HepG2 (cell line): ENCODE data around the gene ATOSB. TPM values are rescaled to one million over a fixed set of nuclear protein-coding genes. Genes with fewer than 3 reads are reported as not detected.

ENCODE experiments used
- BRCA1 ChIP-seq: sonication (generic); formaldehyde crosslinking; IDR thresholded peaks from 2 replicates; pipeline ENCODE4 v1.4.0; 2020; ENCODE audit warnings: missing genetic modification reagents
- CENPX ChIP-seq: sonication (generic); formaldehyde crosslinking; IDR thresholded peaks from 2 replicates; pipeline ENCODE4 v1.9.0; 2021; ENCODE audit warnings: mild to moderate bottlenecking, missing genetic modification reagents, moderate library complexity
- DRAP1 ChIP-seq: IDR thresholded peaks from 2 replicates; pipeline ENCODE4 v1.6.1; 2016; ENCODE audit warnings: missing genetic modification reagents, missing compliant biosample characterization
- HNRNPK ChIP-seq: fragments of 200-400 bp; formaldehyde crosslinking; IDR thresholded peaks from 2 replicates; pipeline ENCODE4 v1.6.1; 2018; ENCODE audit warnings: low read length, low read depth, moderate library complexity, mild to moderate bottlenecking; ENCODE audit not compliant: poor library complexity, severe bottlenecking
- IKZF5 ChIP-seq: IDR thresholded peaks from 2 replicates; pipeline ENCODE4 v1.6.1; 2018; ENCODE audit warnings: missing genetic modification reagents, mild to moderate bottlenecking, missing compliant biosample characterization
- MXD3 ChIP-seq: IDR thresholded peaks from 2 replicates; pipeline ENCODE4 v1.6.1; 2016; ENCODE audit warnings: mild to moderate bottlenecking, missing biosample characterization, missing genetic modification reagents
- NFE2L2 ChIP-seq: fragments of 150-350 bp; IDR thresholded peaks from 2 replicates; pipeline ENCODE4 v1.6.1; 2014; ENCODE audit warnings: low read length
- NFIB ChIP-seq: sonication (generic); formaldehyde crosslinking; IDR thresholded peaks from 2 replicates; pipeline ENCODE4 v1.9.0; 2021; ENCODE audit warnings: missing genetic modification reagents, mild to moderate bottlenecking, borderline replicate concordance
- NKX3-1 ChIP-seq: sonication (generic); formaldehyde crosslinking; IDR thresholded peaks from 2 replicates; pipeline ENCODE4 v1.5.0; 2020; ENCODE audit warnings: missing genetic modification reagents
- SNAI1 ChIP-seq: sonication (generic); formaldehyde crosslinking; IDR thresholded peaks from 2 replicates; pipeline ENCODE4 v1.5.0; 2020; ENCODE audit warnings: mild to moderate bottlenecking, missing genetic modification reagents, borderline replicate concordance
- SP1 ChIP-seq, 2 experiments: fragments of 450-650 bp in 1 of 2; sonication (generic) in 1 of 2; formaldehyde crosslinking in 1 of 2; IDR thresholded peaks; 2 replicates each; pipeline versions ENCODE4 v1.4.0 to v1.6.1; 2016 to 2020; ENCODE audit warnings: missing genetic modification reagents in 1 of 2
- SRSF9 ChIP-seq: fragments of 200-400 bp; formaldehyde crosslinking; IDR thresholded peaks from 2 replicates; pipeline ENCODE4 v1.6.1; 2018; ENCODE audit warnings: borderline replicate concordance, mild to moderate bottlenecking, low read depth, low read length; ENCODE audit not compliant: insufficient read depth, poor library complexity, severe bottlenecking
- TEAD2 ChIP-seq: sonication (generic); formaldehyde crosslinking; IDR thresholded peaks from 2 replicates; pipeline ENCODE4 v1.9.0; 2021; ENCODE audit warnings: missing genetic modification reagents
- TGIF2 ChIP-seq: IDR thresholded peaks from 2 replicates; pipeline ENCODE4 v1.6.1; 2016; ENCODE audit warnings: control low read depth, missing compliant biosample characterization
- THRA ChIP-seq: sonication (generic); formaldehyde crosslinking; IDR thresholded peaks from 2 replicates; pipeline ENCODE4 v1.4.0; 2020; ENCODE audit warnings: missing genetic modification reagents, borderline replicate concordance
- ZFP36 ChIP-seq: fragments of 150-350 bp; IDR thresholded peaks from 2 replicates; pipeline ENCODE4 v1.6.1; 2018; ENCODE audit warnings: borderline replicate concordance, low read length, low read depth; ENCODE audit not compliant: partially characterized antibody
- ZFX ChIP-seq: sonication (generic); formaldehyde crosslinking; IDR thresholded peaks from 2 replicates; pipeline ENCODE4 v1.4.0; 2020; ENCODE audit warnings: mild to moderate bottlenecking, low read depth, missing genetic modification reagents, moderate library complexity
- ZNF12 ChIP-seq: sonication (generic); formaldehyde crosslinking; IDR thresholded peaks from 2 replicates; pipeline ENCODE4 v1.5.0; 2020; ENCODE audit warnings: missing genetic modification reagents
- ZNF24 ChIP-seq: fragments of 450-650 bp; IDR thresholded peaks from 2 replicates; pipeline ENCODE4 v1.6.1; 2017; ENCODE audit warnings: antibody characterized with exemption, mild to moderate bottlenecking
- ZNF331 ChIP-seq: sonication (generic); formaldehyde crosslinking; IDR thresholded peaks from 2 replicates; pipeline ENCODE4 v1.4.0; 2020; ENCODE audit warnings: missing genetic modification reagents
- ZNF558 ChIP-seq: sonication (generic); formaldehyde crosslinking; IDR thresholded peaks from 2 replicates; pipeline ENCODE4 v1.9.0; 2022; ENCODE audit warnings: mild to moderate bottlenecking, missing genetic modification reagents, borderline replicate concordance
- ZNF570 ChIP-seq: sonication (generic); formaldehyde crosslinking; IDR thresholded peaks from 2 replicates; pipeline ENCODE4 v1.4.0; 2020; ENCODE audit warnings: mild to moderate bottlenecking, missing genetic modification reagents, borderline replicate concordance
- ZNF629 ChIP-seq: sonication (generic); formaldehyde crosslinking; conservative IDR thresholded peaks from 2 replicates; pipeline ENCODE4 v1.5.0; 2020; ENCODE audit warnings: missing genetic modification reagents
- ZNF7 ChIP-seq: IDR thresholded peaks from 2 replicates; pipeline ENCODE4 v1.6.1; 2016; ENCODE audit warnings: missing biosample characterization, missing genetic modification reagents
- ZNF724P ChIP-seq: sonication (generic); formaldehyde crosslinking; IDR thresholded peaks from 2 replicates; pipeline ENCODE4 v1.8.0; 2022; ENCODE audit warnings: missing genetic modification reagents, borderline replicate concordance
- ZNF839 ChIP-seq: sonication (generic); formaldehyde crosslinking; IDR thresholded peaks from 2 replicates; pipeline ENCODE4 v1.4.0; 2020; ENCODE audit warnings: missing genetic modification reagents, mild to moderate bottlenecking, borderline replicate concordance
- ZSCAN5A ChIP-seq: sonication (generic); formaldehyde crosslinking; IDR thresholded peaks from 2 replicates; pipeline ENCODE4 v1.8.0; 2022; ENCODE audit warnings: mild to moderate bottlenecking, missing genetic modification reagents, borderline replicate concordance
- polyA plus RNA-seq, 8 experiments: library from polyadenylated mRNA; depleted of rRNA in 3 of 8; stranded (reverse) in 7 of 8; unstranded in 1 of 8; fragments of >200 nt; fragmentation: Illumina TruSeq in 4 of 8; extraction: Trizol in 4 of 8; gene quantifications; 2 replicates each; pipeline versions ENCODE4 v1.2.1 to v1.2.3, GENCODE V29; 2011 to 2016; ENCODE audit warnings: low read depth in 4 of 8, missing spikeins in 1 of 8, mixed read lengths in 1 of 8; ENCODE audit not compliant: insufficient read depth in 1 of 8
- total RNA-seq, 5 experiments: library from RNA; depleted of rRNA; stranded (reverse); fragments of >200 nt; fragmentation: Illumina TruSeq; extraction: Trizol; gene quantifications; 2 replicates each; pipeline ENCODE4 v1.2.3, GENCODE V29; 2016; ENCODE audit warnings: low read depth in 1 of 5

Gene ATOSB
- total and polyA plus RNA-seq, 2 of the 13 experiments (the other 11 are each of a cell fraction or from before 2014, with no cell fraction given): 1.9 to 6.4 TPM

GRCh38 chr9:35116898-35117551 is 1.4 kb upstream of the ATOSB start (continued):
- TF ChIP-seq ZFX (CRISPR knock-in tag) (peak; percentile 50), SNAI1 (CRISPR knock-in tag) (no peak), NFIB (CRISPR knock-in tag) (no peak), TEAD2 (CRISPR knock-in tag) (no peak), ZNF839 (CRISPR knock-in tag) (no peak), CENPX (CRISPR knock-in tag) (no peak), ZNF12 (CRISPR knock-in tag) (no peak), ZNF24 (no peak), NKX3-1 (CRISPR knock-in tag) (no peak), ZNF724P (CRISPR knock-in tag) (no peak), NFE2L2 (no peak), ZNF629 (CRISPR knock-in tag) (no peak), SP1 (IDR thresholded peaks at IDR 0.05) (no peak), SP1 (CRISPR knock-in tag; IDR thresholded peaks at IDR 0.05) (no peak), BRCA1 (CRISPR knock-in tag) (no peak), ZNF558 (CRISPR knock-in tag) (no peak), IKZF5 (CRISPR knock-in tag) (0 out of 2 replicates have a peak, but pooled peaks have one; percentile 37), ZNF570 (CRISPR knock-in tag) (no peak), SRSF9 (no peak), MXD3 (CRISPR knock-in tag) (no peak), ZNF331 (CRISPR knock-in tag) (0 out of 2 replicates have a peak, but pooled peaks have one; percentile 9), HNRNPK (no peak), DRAP1 (CRISPR knock-in tag) (0 out of 2 replicates have a peak, but pooled peaks have one; percentile 30), ZFP36 (no peak), THRA (CRISPR knock-in tag) (peak; percentile 42; the same call in 1 of the 2 replicates), ZNF7 (CRISPR knock-in tag) (no peak), ZSCAN5A (CRISPR knock-in tag) (no peak), TGIF2 (no peak)
